H1 (cell line): Measurements from ENCODE around the gene EHBP1. TPM values are rescaled to one million over a fixed set of nuclear protein-coding genes. Genes with fewer than 3 reads are reported as not detected.

Experiments
- CTCF ChIA-PET: fragments of 300-600 bp; sonication (Branson Sonifier 250); formaldehyde crosslinking; loops from one replicate; lab custom pipeline; 2021; ENCODE audit not compliant: partially characterized antibody; lab: Charles Lee
- POLR2A ChIA-PET: fragments of 300-600 bp; sonication (Branson Sonifier 250); formaldehyde crosslinking; loops from one replicate; lab custom pipeline; 2021; ENCODE audit warnings: inconsistent platforms; ENCODE audit not compliant: partially characterized antibody; lab: Charles Lee
- DNase-seq, 2 experiments: peaks; one replicate each; pipeline versions ENCODE4 v3.0.0 to v3.0.0-alpha.2; 2010 to 2022; ENCODE audit warnings: low spot score in 2 of 2, low read depth in 1 of 2, mixed read lengths in 1 of 2
- FAIRE-seq: peaks from 2 replicates; lab custom pipeline; 2011; peaks lifted over from hg19 to GRCh38; lab: Jason Lieb, UNC
- H2AFZ ChIP-seq: 2 replicates; pipeline ENCODE4 v1.8.1; 2012; ENCODE audit warnings: low read length, inconsistent platforms
- H2AK5ac ChIP-seq: 2 replicates; pipeline ENCODE4 v1.6.1; 2013; ENCODE audit warnings: low read depth, low read length
- H2BK120ac ChIP-seq: replicated peaks from 2 replicates; pipeline ENCODE3; 2013; ENCODE audit warnings: low read depth, low read length, inconsistent platforms
- H2BK12ac ChIP-seq: 2 replicates; pipeline ENCODE4 v1.6.1; 2013; ENCODE audit warnings: low read depth, low read length
- H2BK15ac ChIP-seq: 2 replicates; pipeline ENCODE4 v1.6.1; 2013; ENCODE audit warnings: low read length
- H2BK20ac ChIP-seq: 2 replicates; pipeline ENCODE4 v1.6.1; 2013; ENCODE audit warnings: low read length
- H2BK5ac ChIP-seq: 2 replicates; pipeline ENCODE4 v1.6.1; 2013; ENCODE audit warnings: low read depth, low read length
- H3K14ac ChIP-seq: 2 replicates; pipeline ENCODE4 v1.6.1; 2013; ENCODE audit warnings: inconsistent platforms; ENCODE audit not compliant: insufficient read length
- H3K18ac ChIP-seq: 2 replicates; pipeline ENCODE4 v1.6.1; 2013; ENCODE audit warnings: low read length; ENCODE audit errors: extremely low read depth
- H3K23ac ChIP-seq: 2 replicates; pipeline ENCODE4 v1.6.1; 2013; ENCODE audit warnings: inconsistent platforms; ENCODE audit not compliant: insufficient read length
- H3K23me2 ChIP-seq: 2 replicates; pipeline ENCODE4 v1.6.1; 2013; ENCODE audit warnings: low read depth, low read length
- H3K27ac ChIP-seq: 2 replicates; pipeline ENCODE4 v1.6.1; 2011; ENCODE audit warnings: low read depth, low read length, inconsistent platforms
- H3K27me3 ChIP-seq, 4 experiments: replicated peaks in 1 of 4; 1 replicate in 1 of 4; 2 replicates in 3 of 4; pipeline versions ENCODE4 v1.6.1 to v1.8.1; 2011 to 2013; ENCODE audit warnings: low read length in 3 of 4, mild to moderate bottlenecking in 3 of 4, inconsistent platforms in 2 of 4, mixed read lengths in 2 of 4, moderate library complexity in 1 of 4; ENCODE audit not compliant: control insufficient read depth in 3 of 4, insufficient read depth in 3 of 4; ENCODE audit errors: extremely low read depth in 1 of 4
- H3K36me3 ChIP-seq, 4 experiments: 2 replicates each; pipeline versions ENCODE4 v1.6.1 to v1.8.1; 2011 to 2013; ENCODE audit warnings: mild to moderate bottlenecking in 4 of 4, low read length in 3 of 4, moderate library complexity in 2 of 4, control low read depth in 1 of 4, inconsistent platforms in 1 of 4; ENCODE audit not compliant: insufficient read depth in 4 of 4, control insufficient read depth in 2 of 4
- H3K4ac ChIP-seq: replicated peaks from 2 replicates; pipeline ENCODE3; 2013; ENCODE audit warnings: low read length, low read depth, mixed read lengths, inconsistent platforms; ENCODE audit not compliant: insufficient read length
- H3K4me1 ChIP-seq, 4 experiments: replicated peaks in 1 of 4; 1 replicate in 1 of 4; 2 replicates in 3 of 4; pipeline versions ENCODE4 v1.6.1 to v1.8.1; 2011 to 2013; ENCODE audit warnings: low read length in 3 of 4, inconsistent platforms in 2 of 4, mixed read lengths in 1 of 4; ENCODE audit not compliant: insufficient read depth in 4 of 4, control insufficient read depth in 3 of 4
- H3K4me2 ChIP-seq, 2 experiments: 2 replicates each; pipeline versions ENCODE4 v1.6.1 to v1.8.1; 2011 to 2013; ENCODE audit warnings: low read depth in 2 of 2, low read length in 2 of 2, control low read depth in 1 of 2, inconsistent platforms in 1 of 2, mild to moderate bottlenecking in 1 of 2; ENCODE audit not compliant: insufficient read depth in 1 of 2
- H3K4me3 ChIP-seq, 4 experiments: fragments of 200-600, 300-600 bp in 1 of 4; sonication (generic), shearing (Covaris generic), sonication (Bioruptor Twin) in 1 of 4; 2 replicates each; pipeline versions ENCODE4 v1.5.1 to v1.8.1; 2011 to 2016; ENCODE audit warnings: low read length in 4 of 4, low read depth in 3 of 4, control low read depth in 2 of 4, inconsistent platforms in 2 of 4, mild to moderate bottlenecking in 2 of 4, mixed read lengths in 1 of 4, moderate library complexity in 1 of 4; ENCODE audit not compliant: insufficient read depth in 2 of 4; ENCODE audit errors: extremely low read depth in 1 of 4
- H3K56ac ChIP-seq: replicated peaks from 2 replicates; pipeline ENCODE3; 2013; ENCODE audit warnings: low read depth, mild to moderate bottlenecking, mixed read lengths, low read length, inconsistent platforms; ENCODE audit not compliant: insufficient read length
- H3K79me1 ChIP-seq: 2 replicates; pipeline ENCODE4 v1.6.1; 2013; ENCODE audit warnings: low read depth, low read length, control low read depth
- H3K79me2 ChIP-seq, 2 experiments: 2 replicates each; pipeline versions ENCODE4 v1.6.1 to v1.8.1; 2012 to 2013; ENCODE audit warnings: low read length in 2 of 2, mild to moderate bottlenecking in 2 of 2, inconsistent platforms in 1 of 2; ENCODE audit not compliant: insufficient read depth in 2 of 2, control insufficient read depth in 1 of 2
- H3K9ac ChIP-seq, 4 experiments: replicated peaks in 1 of 4; 1 replicate in 1 of 4; 2 replicates in 3 of 4; pipeline versions ENCODE4 v1.6.1 to v1.8.1; 2011 to 2013; ENCODE audit warnings: low read depth in 3 of 4, low read length in 3 of 4, control low read depth in 2 of 4, mild to moderate bottlenecking in 2 of 4, moderate library complexity in 2 of 4, inconsistent platforms in 1 of 4; ENCODE audit errors: extremely low read depth in 1 of 4
- H3K9me3 ChIP-seq, 2 experiments: 2 replicates each; pipeline versions ENCODE4 v1.6.1 to v1.8.1; 2012 to 2013; ENCODE audit warnings: mild to moderate bottlenecking in 2 of 2, moderate library complexity in 2 of 2, control low read depth in 1 of 2, inconsistent platforms in 1 of 2, low read depth in 1 of 2, low read length in 1 of 2, mixed read lengths in 1 of 2; ENCODE audit not compliant: insufficient read depth in 2 of 2
- H4K20me1 ChIP-seq, 2 experiments: replicated peaks in 1 of 2; 2 replicates each; pipeline versions ENCODE3 to v1.8.1; 2011 to 2013; ENCODE audit warnings: inconsistent platforms in 2 of 2, low read length in 2 of 2, mild to moderate bottlenecking in 1 of 2; ENCODE audit not compliant: insufficient read depth in 2 of 2, control insufficient read depth in 1 of 2
- H4K5ac ChIP-seq: 2 replicates; pipeline ENCODE4 v1.6.1; 2013; ENCODE audit warnings: low read length, low read depth, mixed read lengths, inconsistent platforms; ENCODE audit not compliant: insufficient read length
- H4K8ac ChIP-seq: 2 replicates; pipeline ENCODE4 v1.8.0; 2013; ENCODE audit warnings: mild to moderate bottlenecking, moderate library complexity, low read length, inconsistent platforms; ENCODE audit not compliant: insufficient read depth; ENCODE audit errors: extremely low read depth
- H4K91ac ChIP-seq: replicated peaks from 2 replicates; pipeline ENCODE3; 2013; ENCODE audit warnings: low read length, mixed read lengths, inconsistent platforms; ENCODE audit not compliant: insufficient read length
- JUND ChIP-seq: IDR thresholded peaks from 2 replicates; pipeline ENCODE4 v1.6.1; 2011; ENCODE audit warnings: mild to moderate bottlenecking, improper control_type of control experiment, low read length
- POLR2A ChIP-seq, 2 experiments: IDR thresholded peaks; 1 replicate in 1 of 2; 2 replicates in 1 of 2; pipeline ENCODE4 v1.6.1; 2011; ENCODE audit warnings: low read depth in 2 of 2, low read length in 2 of 2, mild to moderate bottlenecking in 2 of 2; ENCODE audit errors: control extremely low read depth in 1 of 2
- SIN3A ChIP-seq, 2 experiments: IDR thresholded peaks in 1 of 2; conservative IDR thresholded peaks in 1 of 2; 2 replicates each; pipeline ENCODE4 v1.6.1; 2011 to 2012; ENCODE audit warnings: low read length in 2 of 2, improper control_type of control experiment in 1 of 2, low read depth in 1 of 2, mild to moderate bottlenecking in 1 of 2
- SP4 ChIP-seq: IDR thresholded peaks from 2 replicates; pipeline ENCODE4 v1.6.1; 2012; ENCODE audit warnings: low read length, inconsistent platforms
- ZNF274 ChIP-seq: IDR thresholded peaks from 2 replicates; pipeline ENCODE4 v1.7.0; 2012; ENCODE audit warnings: low read length, borderline replicate concordance; ENCODE audit errors: extremely low read depth
- WGBS, 2 experiments: shearing (Covaris generic) in 1 of 2; methylation state at CpG; one replicate each; pipeline versions ENCODE4 v1.1.6 to v1.1.7; 2013 to 2015; ENCODE audit warnings: low lambda C conversion rate in 2 of 2, mixed read lengths in 2 of 2, inconsistent platforms in 1 of 2, low coverage in 1 of 2, missing lambda C conversion rate in 1 of 2; ENCODE audit not compliant: insufficient replicate concordance in 2 of 2, insufficient coverage in 1 of 2, insufficient read length in 1 of 2; ENCODE audit errors: extremely low coverage in 1 of 2, missing lambda C conversion rate in 1 of 2; 5-methylcytosine and 5-hydroxymethylcytosine counted together
- polyA plus RNA-seq, 7 experiments: library from polyadenylated mRNA; depleted of rRNA in 3 of 7; stranded (reverse) in 5 of 7; unstranded in 2 of 7; fragments of >200 nt in 5 of 7; fragments of 200-250 nt in 2 of 7; gene quantifications; 1 replicate in 5 of 7; 2 replicates in 1 of 7; 4 replicates in 1 of 7; pipeline versions ENCODE4 v1.2.1 to v1.2.3, GENCODE V29; 2011 to 2013; ENCODE audit warnings: missing spikeins in 2 of 7, mixed read lengths in 2 of 7
- total RNA-seq: library from RNA; stranded (reverse); fragmentation: NEBNext Ultra II Directional; extraction: Animal tissue kit (Norgen Biotek cat#: 25700); gene quantifications from 2 replicates; pipeline ENCODE4 v1.2.1, GENCODE V29; 2021

EHBP1 gene
- total and polyA plus RNA-seq, 2 of the 8 experiments (the other 6 are each of a cell fraction or from before 2014, with no cell fraction given): 12.0 to 64.1 TPM

DNA sequence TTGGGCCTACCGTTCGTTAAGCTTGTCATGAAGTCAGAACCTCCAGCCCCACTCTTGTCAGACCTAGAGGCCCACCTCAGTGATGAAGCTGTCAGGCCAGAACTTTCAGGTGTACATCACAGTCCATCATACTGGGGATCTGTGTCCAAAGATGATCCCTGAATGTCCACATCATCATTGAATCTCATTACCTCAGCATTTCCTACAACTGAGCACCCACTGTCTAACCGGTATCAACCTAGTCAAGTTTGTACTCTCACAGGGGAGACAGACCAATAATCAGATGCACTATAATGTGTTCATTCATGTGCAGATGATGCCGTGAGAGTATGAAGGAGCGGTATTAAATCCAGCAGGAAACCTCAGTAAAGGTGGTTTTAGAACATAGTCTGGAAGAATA is 36.3 kb upstream of the EHBP1 start:
- FAIRE-seq: no peak
- Histone ChIP-seq H3K79me2 (no peaks in the 10 kb centered on the region), H2BK15ac (no peak overlapping the region), H2BK120ac (no peak overlapping the region), H3K27me3 (no peaks in the 10 kb centered on the region), H3K18ac (no peak overlapping the region), H3K4me3 (no peak overlapping the region), H3K4ac (no peak overlapping the region), H3K9me3 (no peaks in the 10 kb centered on the region), H3K23ac (no peak overlapping the region), H2BK20ac (no peak overlapping the region), H2AK5ac (no peak overlapping the region), H4K5ac (no peak overlapping the region), H3K23me2 (no peaks in the 10 kb centered on the region; the same call in 1 of the 2 replicates), H4K8ac (no peak overlapping the region), H3K27ac (no peak overlapping the region), H3K14ac (no peak overlapping the region), H2AFZ (no peak overlapping the region), H2BK5ac (no peak overlapping the region), H3K9ac (no peak overlapping the region), H3K79me1 (no peaks in the 10 kb centered on the region), H3K56ac (no peak overlapping the region), H4K20me1 (no peaks in the 10 kb centered on the region), H2BK12ac (no peak overlapping the region), H4K91ac (no peak overlapping the region), H3K4me2 (no peak overlapping the region), H3K4me1 (0 out of 7 replicates have a peak, but pooled peaks cover 0 to 4% (median 0%) of the 10 kb centered on the region in 4 experiments), H3K36me3 (no peaks in the 10 kb centered on the region)
- ChIA-PET POLR2A (no interaction called here), CTCF (interaction anchor here (1.4 to 2.1 kb wide), 2 partner anchors 11 to 212 kb away, joined by 3 to 6 read pairs; no protein-coding TSS in a partner anchor)
- WGBS, 2 experiments: 85% methylated on average over 5 of the region's 5 CpGs; no CpG with 5 or more reads in 1 of the 2 experiments
- TF ChIP-seq JUND: no peak
- no peak for TF ChIP-seq POLR2A (IDR thresholded peaks at IDR 0.05; ENCODE audit: control extremely low read depth in 1 of 2, low read depth in 2 of 2, low read length in 2 of 2)
- TF ChIP-seq SP4: no peak
- TF ChIP-seq SIN3A (conservative IDR thresholded peaks at IDR 0.05 in 1 of 2, IDR thresholded peaks at IDR 0.05 in 1 of 2; ENCODE audit: low read depth in 1 of 2, low read length in 2 of 2): no peak
- no peak for TF ChIP-seq ZNF274
- no peak for DNase-seq
